ENCODE data around the gene TWIST2. TPM values are rescaled to one million over a fixed set of nuclear protein-coding genes. Genes with fewer than 3 reads are reported as not detected.

The TWIST2 gene
- total RNA-seq, 6 donors from 2014 or later, result 10.5 to 29.3 (median 23.4) TPM

GRCh38 chr2:238947920-238948710 lies 100.2 kb downstream of the TWIST2 start:
- H3K9me3 ChIP-seq, result no peaks in the 10 kb centered on the region
- TF ChIP-seq EP300 (IDR thresholded peaks at IDR 0.05) (no peak), POLR2A (IDR thresholded peaks at IDR 0.05) (no peak), POLR2AphosphoS5 (IDR thresholded peaks at IDR 0.05) (no peak)
- TF ChIP-seq, protein P1, sequence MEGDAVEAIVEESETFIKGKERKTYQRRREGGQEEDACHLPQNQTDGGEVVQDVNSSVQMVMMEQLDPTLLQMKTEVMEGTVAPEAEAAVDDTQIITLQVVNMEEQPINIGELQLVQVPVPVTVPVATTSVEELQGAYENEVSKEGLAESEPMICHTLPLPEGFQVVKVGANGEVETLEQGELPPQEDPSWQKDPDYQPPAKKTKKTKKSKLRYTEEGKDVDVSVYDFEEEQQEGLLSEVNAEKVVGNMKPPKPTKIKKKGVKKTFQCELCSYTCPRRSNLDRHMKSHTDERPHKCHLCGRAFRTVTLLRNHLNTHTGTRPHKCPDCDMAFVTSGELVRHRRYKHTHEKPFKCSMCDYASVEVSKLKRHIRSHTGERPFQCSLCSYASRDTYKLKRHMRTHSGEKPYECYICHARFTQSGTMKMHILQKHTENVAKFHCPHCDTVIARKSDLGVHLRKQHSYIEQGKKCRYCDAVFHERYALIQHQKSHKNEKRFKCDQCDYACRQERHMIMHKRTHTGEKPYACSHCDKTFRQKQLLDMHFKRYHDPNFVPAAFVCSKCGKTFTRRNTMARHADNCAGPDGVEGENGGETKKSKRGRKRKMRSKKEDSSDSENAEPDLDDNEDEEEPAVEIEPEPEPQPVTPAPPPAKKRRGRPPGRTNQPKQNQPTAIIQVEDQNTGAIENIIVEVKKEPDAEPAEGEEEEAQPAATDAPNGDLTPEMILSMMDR (IDR thresholded peaks at IDR 0.05), result no peak
- H3K27ac ChIP-seq, result no peak overlapping the region
- H3K27me3 ChIP-seq, result no peaks in the 10 kb centered on the region
- DNase-seq (peak in 1 of 2 donors; percentile 19), ATAC-seq (ENCODE audit: low FRiP score in 2 of 2) (peak in 1 of 2 donors; percentile 88)
- H3K4me3 ChIP-seq, result no peak overlapping the region
- H3K4me1 ChIP-seq, result no peaks in the 10 kb centered on the region
- 52 to 59% methylated on average over 10 of the region's 10 CpGs for WGBS, 2 donors
- H3K36me3 ChIP-seq, result no peaks in the 10 kb centered on the region

DNA sequence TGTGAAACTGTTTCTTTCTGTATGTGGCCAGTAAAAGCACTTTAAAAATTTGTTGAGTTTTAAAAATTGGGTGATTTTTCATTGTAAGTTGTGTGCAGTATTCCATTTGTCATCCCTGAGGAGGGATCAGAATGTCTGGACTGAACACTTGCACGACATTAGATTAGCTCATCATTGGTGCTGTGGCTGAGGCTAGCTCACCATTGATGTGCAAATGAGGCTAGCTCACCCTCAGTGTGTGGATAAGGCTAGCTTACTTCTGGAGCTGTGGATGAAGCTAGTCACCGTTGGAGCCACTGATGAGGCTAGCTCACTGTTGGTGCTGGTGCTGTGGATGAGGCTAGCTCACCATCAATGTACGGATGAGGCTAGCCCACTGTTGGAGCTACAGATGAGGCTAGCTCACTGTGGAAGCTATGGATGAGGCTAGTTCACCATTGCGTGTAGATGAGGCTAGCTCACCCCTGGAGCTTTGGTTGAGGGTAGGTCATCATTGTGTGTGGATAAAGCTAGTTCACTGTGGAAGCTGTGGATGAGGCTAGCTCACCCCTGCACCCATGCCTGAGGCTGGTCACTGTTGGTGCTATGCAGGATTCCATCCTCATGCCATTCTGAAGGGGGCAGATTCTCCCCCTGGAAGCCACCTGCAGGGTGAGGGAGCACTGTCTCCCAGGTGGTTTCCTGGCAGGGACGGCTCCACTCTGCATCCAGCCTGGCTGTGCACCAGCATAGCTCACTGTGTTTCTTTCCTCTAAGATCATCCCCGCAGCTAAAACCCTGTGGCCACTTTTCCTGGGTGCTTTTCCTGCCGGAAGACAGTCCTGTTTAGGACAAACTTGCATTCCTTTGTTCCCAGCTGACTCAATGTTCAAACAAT lies 101.1 kb downstream of the TWIST2 start:
- TF ChIP-seq, protein P1 (IDR thresholded peaks at IDR 0.05), result no peak
- TF ChIP-seq POLR2AphosphoS5 (IDR thresholded peaks at IDR 0.05) (no peak), EP300 (IDR thresholded peaks at IDR 0.05) (no peak), POLR2A (IDR thresholded peaks at IDR 0.05) (no peak)
- 70 to 85% methylated on average over 7 of the region's 7 CpGs for WGBS, 2 donors
- H3K4me1 ChIP-seq, result no peaks in the 10 kb centered on the region
- H3K9me3 ChIP-seq, result no peaks in the 10 kb centered on the region
- DNase-seq, result peak in 1 of 2 donors; percentile 12
- H3K36me3 ChIP-seq, result no peaks in the 10 kb centered on the region
- no peak overlapping the region for H3K4me3 ChIP-seq
- peak in 1 of 2 donors; percentile 18 for ATAC-seq (ENCODE audit: low FRiP score in 2 of 2)
- no peaks in the 10 kb centered on the region for H3K27me3 ChIP-seq
- no peak overlapping the region for H3K27ac ChIP-seq

GRCh38 chr2:238949710-238950345 lies 101.9 kb downstream of the TWIST2 start:
- H3K27me3 ChIP-seq, result no peaks in the 10 kb centered on the region
- TF ChIP-seq, protein P1 (IDR thresholded peaks at IDR 0.05), result no peak
- TF ChIP-seq POLR2A (IDR thresholded peaks at IDR 0.05) (no peak), EP300 (IDR thresholded peaks at IDR 0.05) (no peak), POLR2AphosphoS5 (IDR thresholded peaks at IDR 0.05) (no peak)
- no peak overlapping the region for H3K27ac ChIP-seq
- no peaks in the 10 kb centered on the region for H3K9me3 ChIP-seq
- H3K4me1 ChIP-seq, result no peaks in the 10 kb centered on the region
- H3K4me3 ChIP-seq, result no peak overlapping the region
- no peaks in the 10 kb centered on the region for H3K36me3 ChIP-seq
- ATAC-seq (ENCODE audit: low FRiP score in 2 of 2) (no peak), DNase-seq (peak in 1 of 2 donors; percentile 6)
- 80 to 88% methylated on average over 8 to 10 of the region's 10 CpGs for WGBS, 2 donors

DNA sequence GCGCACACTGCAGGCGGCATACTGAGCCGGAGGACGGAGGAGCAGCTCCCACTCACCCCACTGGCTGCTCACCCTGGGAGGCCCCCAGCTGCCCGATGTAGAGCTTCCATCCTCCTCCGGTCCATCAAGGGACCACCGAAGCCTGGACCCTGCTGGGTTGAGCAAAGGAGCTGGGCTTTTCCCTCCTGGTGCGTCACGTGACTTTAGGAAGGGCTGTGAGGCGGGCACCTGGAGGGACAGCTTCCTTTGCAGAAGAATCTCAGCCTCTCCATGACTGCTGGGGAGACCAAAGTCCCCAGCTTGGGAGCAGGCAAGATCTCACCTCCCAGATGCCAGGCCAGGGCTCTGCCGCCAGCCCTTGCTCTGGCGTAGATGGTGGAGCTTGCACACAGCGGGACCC lies 102.7 kb downstream of the TWIST2 start:
- no peaks in the 10 kb centered on the region for H3K36me3 ChIP-seq
- no peaks in the 10 kb centered on the region for H3K4me1 ChIP-seq
- DNase-seq (peak; percentile 10 to 50), ATAC-seq (ENCODE audit: low FRiP score in 2 of 2) (no peak)
- WGBS, 2 donors, result 90% methylated on average over 11 to 13 of the region's 13 CpGs
- no peak overlapping the region for H3K4me3 ChIP-seq
- no peaks in the 10 kb centered on the region for H3K27me3 ChIP-seq
- H3K9me3 ChIP-seq, result no peaks in the 10 kb centered on the region
- TF ChIP-seq POLR2A (IDR thresholded peaks at IDR 0.05), result no peak
- TF ChIP-seq, protein P1 (IDR thresholded peaks at IDR 0.05), result no peak
- no peak for TF ChIP-seq POLR2AphosphoS5 (IDR thresholded peaks at IDR 0.05)
- no peak for TF ChIP-seq EP300 (IDR thresholded peaks at IDR 0.05)
- H3K27ac ChIP-seq, result no peak overlapping the region
